HCT116 (cell line): ENCODE results near the gene NUCB1. TPM values are rescaled to one million over a fixed set of nuclear protein-coding genes. Genes with fewer than 3 reads are reported as not detected.

Source experiments
- ATAC-seq: fragments of 200-7000 bp; cut with Tn5 transposase; 2 replicates; pipeline ENCODE4 v1.9.1; 2020; ENCODE audit warnings: mild to moderate bottlenecking, moderate library complexity
- BruUV-seq: library from RNA; stranded (reverse); fragments of 400-500 nt; replicated peaks from 2 replicates; lab custom pipeline; 2021; lab: Mats Ljungman, UMichigan
- CTCF ChIA-PET: fragments of 300-600 bp; sonication (Branson Sonifier 250); formaldehyde crosslinking; loops from one replicate; lab custom pipeline; 2021; ENCODE audit warnings: antibody characterized with exemption; lab: Charles Lee
- POLR2A ChIA-PET: fragments of 300-600, 350-600 bp; sonication (Branson Sonifier 250); formaldehyde crosslinking; loops from one replicate; lab custom pipeline; 2021; ENCODE audit warnings: antibody characterized with exemption; lab: Charles Lee
- RAD21 ChIA-PET, 2 experiments: fragments of 300-600 bp; sonication (Branson Sonifier 250); formaldehyde crosslinking; loops; one replicate each; lab custom pipeline; 2023; ENCODE audit warnings: low total read pairs in 2 of 2; ENCODE audit not compliant: uncharacterized antibody in 2 of 2, unreplicated experiment in 2 of 2, low non-redundant PET in 1 of 2; lab: Charles Lee
- DNase-seq: peaks from one replicate; pipeline ENCODE4 v3.0.0-alpha.2; 2010; ENCODE audit warnings: low read depth, low spot score
- H2AFZ ChIP-seq: fragments of 200-600 bp; shearing (Covaris generic), sonication (generic); 2 replicates; pipeline ENCODE4 v1.6.1; 2017; ENCODE audit warnings: low read depth, mixed run types, mixed read lengths, antibody characterized with exemption, low read length; ENCODE audit not compliant: poor library complexity, severe bottlenecking
- H3K27ac ChIP-seq: 2 replicates; pipeline ENCODE4 v1.5.1; 2012; ENCODE audit warnings: low read depth, low read length
- H3K27me3 ChIP-seq: fragments of 200-600 bp; sonication (generic); 2 replicates; pipeline ENCODE4 v1.6.1; 2016; ENCODE audit warnings: mixed run types, low read length, mixed read lengths; ENCODE audit not compliant: insufficient read depth
- H3K36me3 ChIP-seq, 2 experiments: fragments of 200-500 bp in 1 of 2; fragments of 200-600 bp in 1 of 2; sonication (Bioruptor generic) in 1 of 2; sonication (generic) in 1 of 2; 2 replicates each; pipeline versions ENCODE4 v1.5.1 to v1.6.1; 2014 to 2016; ENCODE audit warnings: low read length in 2 of 2, inconsistent platforms in 1 of 2, mixed read lengths in 1 of 2, mixed run types in 1 of 2; ENCODE audit not compliant: insufficient read depth in 2 of 2, control insufficient read depth in 1 of 2
- H3K4me1 ChIP-seq, 2 experiments: fragments of 200-600 bp in 1 of 2; sonication (generic) in 1 of 2; 2 replicates each; pipeline versions ENCODE4 v1.5.1 to v1.6.1; 2012 to 2017; ENCODE audit warnings: low read length in 2 of 2, inconsistent platforms in 1 of 2, mild to moderate bottlenecking in 1 of 2, mixed read lengths in 1 of 2, mixed run types in 1 of 2, moderate library complexity in 1 of 2; ENCODE audit not compliant: insufficient read depth in 2 of 2, control insufficient read depth in 1 of 2
- H3K4me2 ChIP-seq: fragments of 200-600 bp; sonication (generic); 2 replicates; pipeline ENCODE4 v1.6.1; 2017; ENCODE audit warnings: mixed run types, low read length, mixed read lengths
- H3K4me3 ChIP-seq, 2 experiments: fragments of 200-600 bp in 1 of 2; sonication (generic) in 1 of 2; replicated peaks in 1 of 2; 2 replicates each; pipeline ENCODE4 v1.5.1; 2011 to 2016; ENCODE audit warnings: low read length in 2 of 2, control low read depth in 1 of 2, low read depth in 1 of 2, mild to moderate bottlenecking in 1 of 2, mixed read lengths in 1 of 2, mixed run types in 1 of 2
- H3K79me2 ChIP-seq: fragments of 200-600 bp; sonication (generic); 2 replicates; pipeline ENCODE4 v1.6.1; 2017; ENCODE audit warnings: mild to moderate bottlenecking, mixed run types, low read length, moderate library complexity, mixed read lengths; ENCODE audit not compliant: insufficient read depth
- H3K9ac ChIP-seq: fragments of 200-600 bp; sonication (generic); 2 replicates; pipeline ENCODE4 v1.6.1; 2016; ENCODE audit warnings: low read length, mixed read lengths
- H3K9me2 ChIP-seq: fragments of 200-600 bp; sonication (generic), shearing (Covaris generic); 2 replicates; pipeline ENCODE4 v1.6.1; 2017; ENCODE audit warnings: mixed run types, mild to moderate bottlenecking, moderate library complexity; ENCODE audit not compliant: insufficient read depth
- H3K9me3 ChIP-seq, 2 experiments: fragments of 200-500 bp in 1 of 2; fragments of 200-600 bp in 1 of 2; sonication (Bioruptor generic) in 1 of 2; sonication (generic) in 1 of 2; 2 replicates each; pipeline ENCODE4 v1.6.1; 2014 to 2017; ENCODE audit warnings: low read length in 2 of 2, mixed read lengths in 2 of 2, inconsistent platforms in 1 of 2, low read depth in 1 of 2, mild to moderate bottlenecking in 1 of 2, mixed run types in 1 of 2, moderate library complexity in 1 of 2; ENCODE audit not compliant: control insufficient read depth in 1 of 2, insufficient read depth in 1 of 2
- H4K20me1 ChIP-seq: fragments of 200-600 bp; sonication (generic), shearing (Covaris generic); 2 replicates; pipeline ENCODE4 v1.6.1; 2017; ENCODE audit warnings: mixed run types, mild to moderate bottlenecking, moderate library complexity; ENCODE audit not compliant: insufficient read depth
- ATF3 ChIP-seq: IDR thresholded peaks from 2 replicates; pipeline ENCODE4 v1.6.1; 2012
- EGR1 ChIP-seq: IDR thresholded peaks from 2 replicates; pipeline ENCODE4 v1.6.1; 2012; ENCODE audit warnings: low read depth
- ELF1 ChIP-seq: IDR thresholded peaks from 2 replicates; pipeline ENCODE4 v1.6.1; 2012; ENCODE audit warnings: low read depth, borderline replicate concordance
- EZH2 ChIP-seq: fragments of 200-600 bp; sonication (generic); IDR thresholded peaks from 2 replicates; pipeline ENCODE4 v1.6.1; 2017; ENCODE audit warnings: antibody characterized with exemption, mixed run types
- EZH2phosphoT487 ChIP-seq: fragments of 200-600 bp; IDR thresholded peaks from 2 replicates; pipeline ENCODE4 v1.6.1; 2018; ENCODE audit warnings: antibody characterized with exemption, borderline replicate concordance
- JUND ChIP-seq: IDR thresholded peaks from 2 replicates; pipeline ENCODE4 v1.6.1; 2012
- POLR2A ChIP-seq: IDR thresholded peaks from 2 replicates; pipeline ENCODE4 v1.7.0; 2011; ENCODE audit warnings: borderline replicate concordance; ENCODE audit not compliant: insufficient read depth, insufficient read length; ENCODE audit errors: extremely low read depth
- POLR2AphosphoS5 ChIP-seq: IDR thresholded peaks from 2 replicates; pipeline ENCODE4 v1.6.1; 2011; ENCODE audit warnings: mild to moderate bottlenecking, low read depth, low read length, moderate library complexity
- SIN3A ChIP-seq: IDR thresholded peaks from 2 replicates; pipeline ENCODE4 v1.6.1; 2012; ENCODE audit warnings: low read depth
- SRF ChIP-seq: IDR thresholded peaks from 2 replicates; pipeline ENCODE4 v1.6.1; 2012; ENCODE audit warnings: low read depth
- ZBTB33 ChIP-seq: IDR thresholded peaks from 2 replicates; pipeline ENCODE4 v1.6.1; 2011; ENCODE audit warnings: mild to moderate bottlenecking, low read length, moderate library complexity; ENCODE audit not compliant: insufficient replicate concordance; ENCODE audit errors: extremely low read depth
- ZFX ChIP-seq: fragments of 450-650 bp; IDR thresholded peaks from 2 replicates; pipeline ENCODE4 v1.6.1; 2017
- intact Hi-C: fragments of 100-400 bp; cut with micrococcal nuclease; formaldehyde crosslinking; loops from 2 replicates; pipeline ENCODE4 v1.10.0; 2022
- total RNA-seq: library from RNA; stranded (reverse); gene quantifications from one replicate; pipeline ENCODE4 v1.2.1, GENCODE V29; 2021; ENCODE audit not compliant: unreplicated experiment

Gene NUCB1
- total RNA-seq, 1 experiment from 2014 or later = 88.8 TPM

GRCh38 chr19:48946463-48947257, 46.5 kb downstream of the NUCB1 start:
- ATAC-seq (no peak), DNase-seq (no peak)
- ChIA-PET CTCF (no interaction called here), POLR2A (interaction anchor here (0.7 to 1.3 kb wide), 2 partner anchors 13 to 506 kb away, joined by 3 to 4 read pairs; partner anchors contain the start of genes ALDH16A1 and DHDH), RAD21 (no interaction called here)
- Histone ChIP-seq H3K9me3 (no peaks in the 10 kb centered on the region), H3K9me2 (no peaks in the 10 kb centered on the region), H3K36me3 (0 out of 4 replicates have a peak, but pooled peaks cover 0 to 3% of the 10 kb centered on the region in 2 experiments), H3K4me2 (no peak overlapping the region), H3K4me1 (no peaks in the 10 kb centered on the region), H3K79me2 (no peaks in the 10 kb centered on the region), H2AFZ (no peak overlapping the region), H4K20me1 (no peaks in the 10 kb centered on the region), H3K27me3 (no peaks in the 10 kb centered on the region), H3K4me3 (no peak overlapping the region), H3K9ac (no peak overlapping the region), H3K27ac (no peak overlapping the region)
- no TSS peak for BruUV-seq
- TF ChIP-seq SRF (no peak), ZBTB33 (no peak), POLR2A (no peak), POLR2AphosphoS5 (no peak), EGR1 (no peak), JUND (no peak)
- intact Hi-C loops = no loop called here

GRCh38 chr19:48947258-48947542, 47.1 kb downstream of the NUCB1 start:
- H3K27me3 ChIP-seq = no peaks in the 10 kb centered on the region
- TF ChIP-seq JUND = no peak
- TF ChIP-seq ELF1 = no peak
- no peak for TF ChIP-seq EZH2
- TF ChIP-seq EZH2phosphoT487 = no peak
- TF ChIP-seq POLR2A = no peak
- TF ChIP-seq ATF3 = no peak
- TF ChIP-seq ZFX = no peak
- TF ChIP-seq SIN3A = no peak
- TF ChIP-seq EGR1 = no peak
- no peak overlapping the region for H3K4me3 ChIP-seq
- no peaks in the 10 kb centered on the region for H3K9me2 ChIP-seq
- H3K9me3 ChIP-seq = no peaks in the 10 kb centered on the region
- no peaks in the 10 kb centered on the region for H3K79me2 ChIP-seq
- H4K20me1 ChIP-seq = no peaks in the 10 kb centered on the region
- ChIA-PET POLR2A (interaction anchor here (0.6 kb wide), 1 partner anchor 14 kb away, joined by 4 read pairs; no protein-coding TSS in a partner anchor), CTCF (no interaction called here), RAD21 (no interaction called here)
- intact Hi-C loops = no loop called here
- ATAC-seq (no peak), DNase-seq (no peak)
- H2AFZ ChIP-seq = no peak overlapping the region
- no TSS peak for BruUV-seq
- no peaks in the 10 kb centered on the region for H3K4me1 ChIP-seq
- no peak overlapping the region for H3K27ac ChIP-seq
- 0 out of 4 replicates have a peak, but pooled peaks cover 0 to 2% of the 10 kb centered on the region in 2 experiments for H3K36me3 ChIP-seq
- H3K4me2 ChIP-seq = no peak overlapping the region
- no peak overlapping the region for H3K9ac ChIP-seq
